Stimulated activated CD4-positive, alpha-beta T cell treated with anti-CD3 and anti-CD28 coated beads, Interleukin-2, amount 100 ng/mL, for 48 hours (primary cell): Measurements from ENCODE around the gene CTIF.

Experiments used
- DNase-seq, 2 donors: peaks; one replicate each; pipeline ENCODE4 v3.0.0-alpha.2; 2020

CTIF gene

GRCh38 chr18:48605408-48605845 is 66.6 kb downstream of the CTIF start:
- DNase-seq, result no peak

- DNase-seq, result no peak
Measured at GRCh38 chr18:48607056-48607984, 68.5 kb downstream of the CTIF start.

- DNase-seq, result no peak
Measured at GRCh38 chr18:48608581-48608980, 69.8 kb downstream of the CTIF start.

GRCh38 chr18:48609114-48609513 is 70.3 kb downstream of the CTIF start:
- no peak for DNase-seq

GRCh38 chr18:48609820-48610815 is 71.3 kb downstream of the CTIF start:
- no peak for DNase-seq

- no peak for DNase-seq
Measured at GRCh38 chr18:48611203-48611602, 72.4 kb downstream of the CTIF start.

GRCh38 chr18:48611785-48612480 is 73.1 kb downstream of the CTIF start:
- DNase-seq, result no peak

- DNase-seq, result no peak
Measured at GRCh38 chr18:48612511-48612910, 73.7 kb downstream of the CTIF start.

- DNase-seq, result no peak
Measured at GRCh38 chr18:48612917-48613316, 74.1 kb downstream of the CTIF start.

- no peak for DNase-seq
Measured at GRCh38 chr18:48613589-48614404, 75.0 kb downstream of the CTIF start.

- no peak for DNase-seq
Measured at GRCh38 chr18:48615566-48616401, 77.0 kb downstream of the CTIF start.

GRCh38 chr18:48616484-48617255 is 77.8 kb downstream of the CTIF start:
- DNase-seq, result no peak

- no peak for DNase-seq
Measured at GRCh38 chr18:48617844-48618497, 79.1 kb downstream of the CTIF start.

GRCh38 chr18:48619016-48619415 is 80.2 kb downstream of the CTIF start:
- DNase-seq, result no peak

- DNase-seq, result no peak
Measured at GRCh38 chr18:48619501-48619900, 80.7 kb downstream of the CTIF start.

- DNase-seq, result no peak
Measured at GRCh38 chr18:48620071-48620470, 81.2 kb downstream of the CTIF start.

GRCh38 chr18:48621240-48621639 is 82.4 kb downstream of the CTIF start:
- DNase-seq, result no peak

GRCh38 chr18:48621815-48622555 is 83.2 kb downstream of the CTIF start:
- DNase-seq, result no peak

- no peak for DNase-seq
Measured at GRCh38 chr18:48622911-48623431, 84.1 kb downstream of the CTIF start.
